ENCODE data around the gene PRPF31.

The PRPF31 gene

GRCh38 chr19:54077334-54077733 lies 38.2 kb upstream of the PRPF31 start:
- TF ChIP-seq FOXP2 (optimal IDR thresholded peaks at IDR 0.05; ENCODE audit: borderline replicate concordance, extremely low read depth, extremely low read length, insufficient read depth) = no peak
- TF ChIP-seq POLR2AphosphoS5 (IDR thresholded peaks at IDR 0.05; ENCODE audit: low read depth, low read length) = no peak
- no peak for TF ChIP-seq TAF1 (IDR thresholded peaks at IDR 0.05; ENCODE audit: borderline replicate concordance, insufficient read depth, low read length)
- no peak for TF ChIP-seq REST (IDR thresholded peaks at IDR 0.05; ENCODE audit: insufficient read depth in 1 of 2, low read depth in 2 of 2, low read length in 2 of 2)
- TF ChIP-seq SIN3A (IDR thresholded peaks at IDR 0.05; ENCODE audit: borderline replicate concordance, insufficient read depth, low read length) = no peak

GRCh38 chr19:54081032-54081431 lies 34.5 kb upstream of the PRPF31 start, which contains the start of gene TARM1:
Gene TARM1 (minus strand): TSS chr19:54081365. CDS start chr19:54081340, 25 bp downstream.
- TF ChIP-seq TAF1 (IDR thresholded peaks at IDR 0.05; ENCODE audit: borderline replicate concordance, insufficient read depth, low read length) (no peak), POLR2AphosphoS5 (IDR thresholded peaks at IDR 0.05; ENCODE audit: low read depth, low read length) (no peak), FOXP2 (optimal IDR thresholded peaks at IDR 0.05; ENCODE audit: borderline replicate concordance, extremely low read depth, extremely low read length, insufficient read depth) (no peak), REST (IDR thresholded peaks at IDR 0.05; ENCODE audit: insufficient read depth in 1 of 2, low read depth in 2 of 2, low read length in 2 of 2) (no peak), SIN3A (IDR thresholded peaks at IDR 0.05; ENCODE audit: borderline replicate concordance, insufficient read depth, low read length) (no peak)

- no peak for TF ChIP-seq SIN3A (IDR thresholded peaks at IDR 0.05; ENCODE audit: borderline replicate concordance, insufficient read depth, low read length)
- no peak for TF ChIP-seq FOXP2 (optimal IDR thresholded peaks at IDR 0.05; ENCODE audit: borderline replicate concordance, extremely low read depth, extremely low read length, insufficient read depth)
- TF ChIP-seq POLR2AphosphoS5 (IDR thresholded peaks at IDR 0.05; ENCODE audit: low read depth, low read length) = no peak
- TF ChIP-seq TAF1 (IDR thresholded peaks at IDR 0.05; ENCODE audit: borderline replicate concordance, insufficient read depth, low read length) = no peak
- no peak for TF ChIP-seq REST (IDR thresholded peaks at IDR 0.05; ENCODE audit: insufficient read depth in 1 of 2, low read depth in 2 of 2, low read length in 2 of 2)
These were observed 31.1 kb upstream of the PRPF31 start for GRCh38 chr19:54084410-54084809.

DNA sequence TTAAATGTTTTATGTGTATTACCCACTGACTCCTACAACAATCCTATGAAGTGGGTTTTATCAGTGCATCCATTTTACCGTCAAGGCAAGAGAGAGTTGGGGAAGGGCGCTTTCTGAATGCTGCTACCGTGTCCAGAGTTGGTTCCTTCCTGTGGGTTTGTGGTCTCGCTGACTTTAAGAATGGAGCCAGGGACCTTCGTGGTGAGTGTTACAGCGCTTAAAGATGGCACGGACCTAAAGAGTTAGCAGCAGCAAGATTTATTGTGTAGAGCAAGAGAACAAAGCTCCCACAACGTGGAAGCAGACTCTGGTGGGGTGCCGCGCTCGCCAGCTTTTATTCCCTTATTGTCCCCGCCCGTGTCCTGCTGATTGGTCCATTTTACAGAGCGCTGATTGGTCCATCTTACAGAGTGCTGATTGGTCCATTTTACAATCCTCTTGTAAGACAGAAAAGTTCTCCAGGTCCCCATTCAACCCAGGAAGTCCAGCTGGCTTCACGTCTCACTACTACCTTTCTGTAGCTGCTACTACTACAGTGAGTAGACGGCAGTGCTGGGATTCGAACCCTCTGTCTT lies 21.0 kb upstream of the PRPF31 start:
- no peak for TF ChIP-seq SIN3A (IDR thresholded peaks at IDR 0.05; ENCODE audit: borderline replicate concordance, insufficient read depth, low read length)
- no peak for TF ChIP-seq POLR2AphosphoS5 (IDR thresholded peaks at IDR 0.05; ENCODE audit: low read depth, low read length)
- TF ChIP-seq FOXP2 (optimal IDR thresholded peaks at IDR 0.05; ENCODE audit: borderline replicate concordance, extremely low read depth, extremely low read length, insufficient read depth) = no peak
- no peak for TF ChIP-seq TAF1 (IDR thresholded peaks at IDR 0.05; ENCODE audit: borderline replicate concordance, insufficient read depth, low read length)
- TF ChIP-seq REST (IDR thresholded peaks at IDR 0.05; ENCODE audit: insufficient read depth in 1 of 2, low read depth in 2 of 2, low read length in 2 of 2) = no peak

Data from PFSK-1 (cell line).